ENCODE results near the gene MRPL23.

Gene MRPL23

GRCh38 chr11:1946812-1947484 lies at the start of gene MRPL23:
MRPL23 (plus strand) TSS chr11:1947332; CDS start chr11:1947363, 31 bp downstream.
- no peak for DNase-seq (ENCODE audit: low read depth)

- DNase-seq (ENCODE audit: low read depth) = no peak
Measured at GRCh38 chr11:1899090-1899489, 48.0 kb upstream of the MRPL23 start.

- DNase-seq (ENCODE audit: low read depth) = no peak
Measured at GRCh38 chr11:1899686-1900085, 47.4 kb upstream of the MRPL23 start.

GRCh38 chr11:1906181-1906580 lies 41.0 kb upstream of the MRPL23 start:
- no peak for DNase-seq (ENCODE audit: low read depth)

GRCh38 chr11:1906611-1907423 lies 40.3 kb upstream of the MRPL23 start:
- DNase-seq (ENCODE audit: low read depth) = no peak

- no peak for DNase-seq (ENCODE audit: low read depth)
Measured at GRCh38 chr11:1908618-1909017, 38.5 kb upstream of the MRPL23 start.

- no peak for DNase-seq (ENCODE audit: low read depth)
Measured at GRCh38 chr11:1909524-1909923, 37.6 kb upstream of the MRPL23 start.

- no peak for DNase-seq (ENCODE audit: low read depth)
Measured at GRCh38 chr11:1912289-1912878, 34.7 kb upstream of the MRPL23 start.

GRCh38 chr11:1913271-1914060 lies 33.7 kb upstream of the MRPL23 start:
- DNase-seq (ENCODE audit: low read depth) = no peak

- DNase-seq (ENCODE audit: low read depth) = no peak
Measured at GRCh38 chr11:1915795-1916131, 31.4 kb upstream of the MRPL23 start.

GRCh38 chr11:1916132-1916985 lies 30.8 kb upstream of the MRPL23 start:
- no peak for DNase-seq (ENCODE audit: low read depth)

GRCh38 chr11:1916986-1917522 lies 30.1 kb upstream of the MRPL23 start:
- DNase-seq (ENCODE audit: low read depth) = no peak

- no peak for DNase-seq (ENCODE audit: low read depth)
Measured at GRCh38 chr11:1917523-1918435, 29.4 kb upstream of the MRPL23 start.

- DNase-seq (ENCODE audit: low read depth) = no peak
Measured at GRCh38 chr11:1918436-1919315, 28.5 kb upstream of the MRPL23 start.

- DNase-seq (ENCODE audit: low read depth) = no peak
Measured at GRCh38 chr11:1919391-1920127, 27.6 kb upstream of the MRPL23 start, which contains the start of gene TNNT3. TNNT3 (plus strand) TSS chr11:1919703; CDS start chr11:1922875, 3,172 bp downstream.

- no peak for DNase-seq (ENCODE audit: low read depth)
Measured at GRCh38 chr11:1920128-1920908, 26.8 kb upstream of the MRPL23 start.

GRCh38 chr11:1920909-1921573 lies 26.1 kb upstream of the MRPL23 start:
- DNase-seq (ENCODE audit: low read depth) = no peak

Data from activated T-helper 9 cell treated with anti-CD3 and anti-CD28 coated beads, Interleukin-2, amount 50 U/mL, for 16 hours (primary cell).